ENCODE measurements around the gene ADAM22.

The ADAM22 gene

GRCh38 chr7:88042157-88042556 is 108.1 kb downstream of the ADAM22 start:
- no peak for DNase-seq (ENCODE audit: low spot score)

DNA sequence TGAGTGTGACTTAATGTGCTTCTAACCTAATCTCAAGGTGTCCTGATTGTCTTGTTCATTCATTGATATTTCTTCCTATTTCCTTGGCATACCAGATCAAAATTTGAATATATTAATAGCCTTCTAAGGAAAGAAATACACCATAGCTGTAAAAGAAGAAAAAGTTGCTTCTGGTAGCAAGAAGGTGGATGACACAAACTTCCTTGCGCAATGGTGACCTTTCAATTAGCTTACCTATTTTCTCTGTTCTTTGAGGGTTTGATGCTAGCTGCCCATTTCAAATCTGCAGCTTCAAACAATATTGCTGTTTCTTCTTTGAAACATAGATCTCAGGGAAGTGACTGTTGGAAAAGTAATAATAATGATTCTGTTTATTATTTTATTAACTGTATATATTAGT is 108.8 kb downstream of the ADAM22 start:
- no peak for DNase-seq (ENCODE audit: low spot score)

GRCh38 chr7:88044069-88044468 is 110.0 kb downstream of the ADAM22 start:
- DNase-seq (ENCODE audit: low spot score) = no peak

DNA sequence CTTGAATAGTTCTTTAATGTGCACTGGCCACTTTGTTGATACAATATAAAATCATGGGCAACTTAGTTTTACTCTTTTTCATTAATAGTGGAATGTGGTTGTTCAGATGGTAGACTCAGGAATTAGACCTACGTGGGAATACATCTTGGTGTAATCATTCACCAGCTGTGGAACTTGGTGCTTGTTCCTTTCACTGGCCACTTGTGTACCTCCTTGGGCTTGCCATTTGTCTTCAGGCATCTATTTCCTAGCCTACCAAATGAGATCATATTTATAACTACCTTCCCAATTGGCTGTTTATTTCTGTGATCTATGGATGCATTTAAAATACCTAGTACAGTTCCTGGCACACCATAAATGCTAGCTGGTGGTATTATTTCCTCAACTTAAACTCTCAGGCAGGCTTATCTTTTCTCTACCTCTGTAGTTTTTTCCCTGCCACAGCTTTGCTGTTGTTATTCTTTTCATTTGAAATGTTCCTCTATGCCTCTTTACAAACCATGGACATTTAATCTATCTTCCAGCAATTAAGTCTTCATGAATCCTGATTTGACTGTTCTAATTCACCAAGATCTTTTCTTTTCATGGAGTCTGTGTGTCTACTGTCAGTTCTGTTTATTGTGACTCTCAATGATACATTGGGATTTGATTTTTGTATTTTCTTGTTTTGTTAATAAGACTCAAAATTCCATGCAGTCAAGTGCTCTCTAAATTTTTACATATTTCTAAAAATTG is 113.0 kb downstream of the ADAM22 start:
- DNase-seq (ENCODE audit: low spot score) = no peak

DNA sequence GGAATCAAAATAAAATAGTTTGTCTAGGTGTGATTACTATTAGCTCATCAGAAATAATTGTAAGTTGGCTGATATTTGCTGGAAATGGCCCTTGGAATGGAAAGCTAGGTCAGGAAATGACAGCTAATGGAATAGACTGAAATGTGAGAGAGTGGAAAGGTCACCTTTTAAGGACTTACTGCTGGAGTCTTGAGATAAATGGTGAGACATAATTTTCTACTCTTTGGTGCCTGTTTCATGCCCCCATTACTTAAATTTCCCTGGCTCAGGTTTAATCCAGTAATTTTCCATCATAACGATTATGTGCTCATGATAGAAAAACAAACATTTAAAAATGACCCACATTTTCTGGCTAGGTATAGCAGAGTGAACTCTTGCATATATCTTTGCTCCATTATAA is 123.6 kb downstream of the ADAM22 start:
- DNase-seq (ENCODE audit: low spot score) = no peak

DNA sequence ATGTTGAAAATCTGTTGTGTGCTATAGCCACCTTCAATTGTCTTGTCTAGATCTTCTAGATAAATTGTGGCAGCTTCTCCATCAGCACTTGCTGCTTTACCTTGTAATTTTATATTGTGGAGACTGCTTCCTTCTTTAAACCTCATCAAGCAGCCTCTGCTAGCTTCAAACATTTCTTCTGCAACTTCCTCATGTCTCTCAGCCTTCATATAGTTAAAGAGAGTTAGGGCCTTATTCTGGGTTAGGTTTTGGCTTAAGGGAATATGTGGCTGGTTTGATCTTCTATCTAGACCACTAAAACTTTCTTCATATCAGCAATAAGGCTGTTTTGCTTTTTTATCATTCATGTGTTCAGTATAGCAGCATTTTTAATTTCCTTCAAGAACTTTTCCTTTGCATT is 128.2 kb downstream of the ADAM22 start:
- DNase-seq (ENCODE audit: low spot score) = no peak

DNA sequence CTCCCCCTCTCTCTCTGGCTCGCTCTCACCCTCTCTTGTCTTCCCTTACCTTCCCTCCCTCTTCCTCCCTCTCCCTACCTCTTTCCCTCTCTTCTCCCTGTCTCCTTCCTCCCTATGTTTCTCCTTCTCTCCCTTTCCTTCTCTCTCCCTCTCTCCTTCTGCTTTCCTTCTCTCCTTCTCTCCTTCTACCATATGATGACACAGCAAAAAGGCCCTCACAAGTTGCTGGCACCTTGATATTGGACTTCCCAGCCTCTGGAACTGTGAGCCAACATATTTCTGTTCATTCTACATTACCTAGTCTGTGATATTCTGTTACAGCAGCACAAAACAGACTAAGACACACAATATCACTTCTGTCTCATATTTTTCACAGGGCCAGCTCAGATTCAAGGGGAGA is 135.0 kb downstream of the ADAM22 start:
- DNase-seq (ENCODE audit: low spot score) = no peak

GRCh38 chr7:88071994-88072714 is 138.1 kb downstream of the ADAM22 start:
- DNase-seq (ENCODE audit: low spot score) = no peak

- no peak for DNase-seq (ENCODE audit: low spot score)
Measured at GRCh38 chr7:88072715-88073055, 138.6 kb downstream of the ADAM22 start.

DNA sequence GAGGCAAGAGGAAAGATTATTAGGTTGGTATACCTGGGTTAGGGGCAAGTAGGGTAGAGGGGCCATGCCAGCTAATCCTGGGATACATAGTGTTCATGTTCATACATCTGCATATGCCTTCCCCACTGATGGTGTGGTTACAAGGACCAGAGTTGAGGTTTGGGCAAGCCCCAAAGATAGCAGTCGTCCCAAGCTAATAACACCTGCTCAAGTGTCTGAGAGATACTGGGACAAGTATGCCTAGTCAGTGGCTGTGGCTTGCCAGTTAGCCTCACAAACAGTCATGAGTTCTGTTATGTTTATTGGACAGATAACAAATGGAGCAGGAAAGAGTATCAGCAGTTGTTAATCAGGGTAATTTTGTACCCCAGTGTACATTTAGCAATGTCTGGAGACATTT is 139.6 kb downstream of the ADAM22 start:
- no peak for DNase-seq (ENCODE audit: low spot score)

GRCh38 chr7:88075216-88075615 is 141.2 kb downstream of the ADAM22 start:
- no peak for DNase-seq (ENCODE audit: low spot score)

DNA sequence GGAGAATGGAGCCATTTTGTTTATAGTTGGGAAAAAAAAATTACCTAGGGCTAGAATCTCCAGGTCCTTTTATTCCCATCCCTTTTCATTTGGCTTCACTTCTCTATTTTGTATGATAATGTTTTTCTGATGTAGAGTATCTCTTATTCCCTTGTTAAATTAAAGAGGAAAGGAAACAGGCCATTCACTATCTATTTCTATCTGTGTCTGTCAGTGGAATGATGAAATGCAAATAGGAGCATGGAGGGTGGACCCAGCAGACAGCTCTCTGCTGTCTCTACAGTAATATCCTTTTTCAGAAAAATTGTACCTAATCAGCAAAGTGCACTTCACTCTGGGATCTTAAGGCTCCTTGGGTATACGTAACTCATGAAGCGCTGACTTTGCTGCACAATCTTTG is 149.8 kb downstream of the ADAM22 start:
- no peak for DNase-seq (ENCODE audit: low spot score)

DNA sequence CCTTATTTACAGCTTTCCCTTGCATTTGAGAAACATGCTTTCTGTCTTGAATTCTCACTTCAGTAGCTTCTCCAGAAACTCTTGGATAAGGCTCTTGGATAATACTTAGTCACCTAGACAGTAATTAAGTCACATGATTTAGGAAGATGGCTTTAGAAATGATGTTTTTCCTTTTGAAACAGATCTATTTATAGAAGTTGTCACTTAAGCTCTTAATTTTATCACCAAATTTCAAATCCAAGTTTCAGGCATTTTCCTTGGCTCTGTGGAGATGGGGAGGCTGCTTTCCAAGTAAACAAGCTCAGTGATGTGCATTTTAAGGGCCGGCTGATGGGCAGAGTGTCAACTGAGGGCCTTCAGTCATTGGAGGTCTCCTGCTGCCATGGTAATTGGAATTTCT is 155.5 kb downstream of the ADAM22 start:
- DNase-seq (ENCODE audit: low spot score) = no peak

GRCh38 chr7:88090240-88090639 is 156.2 kb downstream of the ADAM22 start:
- DNase-seq (ENCODE audit: low spot score) = no peak

DNA sequence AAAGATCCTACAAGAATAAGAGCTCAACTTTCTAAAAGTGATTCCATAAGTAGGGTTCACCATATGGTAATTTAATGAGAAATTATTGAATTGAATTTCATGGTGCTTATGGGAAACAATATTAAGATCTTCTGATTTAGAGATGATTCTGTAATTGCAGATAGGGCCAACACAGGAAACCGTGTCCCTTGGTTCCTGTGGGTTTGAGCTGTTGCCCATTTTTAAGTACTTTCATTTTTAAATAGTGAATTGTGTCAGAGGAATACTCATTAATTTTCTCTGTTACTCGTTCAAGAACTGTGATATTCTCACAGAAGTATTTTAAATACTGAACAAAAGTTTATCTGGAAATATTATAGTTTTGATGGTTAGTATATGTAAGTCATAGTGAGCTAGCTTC is 156.6 kb downstream of the ADAM22 start:
- DNase-seq (ENCODE audit: low spot score) = no peak

- no peak for DNase-seq (ENCODE audit: low spot score)
Measured at GRCh38 chr7:88091988-88092675, 158.1 kb downstream of the ADAM22 start.

- no peak for DNase-seq (ENCODE audit: low spot score)
Measured at GRCh38 chr7:88092676-88092999, 158.6 kb downstream of the ADAM22 start.

- no peak for DNase-seq (ENCODE audit: low spot score)
Measured at GRCh38 chr7:88101769-88102168, 167.7 kb downstream of the ADAM22 start.

DNA sequence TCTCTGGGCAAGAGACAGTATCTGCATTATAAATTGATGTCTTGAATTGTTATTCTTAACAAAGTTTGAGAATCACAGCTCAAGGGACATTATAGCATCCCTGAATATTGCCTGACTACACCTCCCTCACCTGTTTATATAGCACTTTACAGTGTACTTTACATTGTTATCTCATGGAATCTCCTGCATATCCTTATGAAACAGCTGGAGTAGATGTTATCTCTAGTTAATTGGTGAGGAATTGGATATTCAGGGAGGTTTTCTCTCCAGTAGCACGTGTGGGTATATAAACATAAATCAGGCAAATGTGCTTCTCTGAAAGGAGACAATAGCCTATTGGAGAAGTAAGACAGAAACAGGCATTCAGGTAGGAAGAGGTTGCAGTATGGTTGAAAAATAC is 168.6 kb downstream of the ADAM22 start:
- DNase-seq (ENCODE audit: low spot score) = no peak

DNA sequence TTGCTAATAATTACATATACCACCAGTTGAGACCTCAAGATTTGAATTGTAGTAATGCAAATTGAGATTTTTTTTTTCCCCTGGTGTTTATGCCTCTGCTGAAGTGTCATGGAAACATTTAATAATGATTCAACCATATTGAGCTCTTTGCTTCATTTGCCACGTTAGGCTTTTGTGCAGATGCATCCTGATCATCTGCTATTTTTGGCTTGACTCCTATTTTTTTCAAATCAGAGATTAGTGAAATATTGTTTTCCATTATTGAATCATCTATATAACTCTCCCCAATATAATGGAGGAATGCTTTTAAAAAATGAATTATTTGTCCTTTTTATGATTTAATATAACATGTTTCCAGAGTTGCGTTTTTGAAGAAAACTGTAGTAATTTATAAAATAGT is 170.7 kb downstream of the ADAM22 start:
- DNase-seq (ENCODE audit: low spot score) = no peak

DNA sequence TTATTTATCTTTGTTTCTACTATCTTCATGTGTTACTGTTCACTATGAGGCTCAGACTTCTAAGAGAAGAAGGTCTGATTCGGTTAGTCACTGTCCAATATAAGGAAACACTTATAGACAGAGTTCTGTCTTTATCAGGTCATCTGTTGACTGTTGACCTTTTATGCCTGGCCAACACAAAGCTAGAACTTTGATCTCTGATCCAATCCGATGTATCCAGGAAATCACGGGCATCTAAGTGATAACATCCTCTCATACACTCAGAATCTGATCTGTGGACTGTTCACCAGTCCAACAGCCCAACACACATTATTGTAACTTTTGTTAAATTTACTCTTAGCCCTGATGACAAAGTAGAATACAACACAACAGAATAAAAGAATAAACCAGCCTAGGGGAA is 171.2 kb downstream of the ADAM22 start:
- DNase-seq (ENCODE audit: low spot score) = no peak

DNA sequence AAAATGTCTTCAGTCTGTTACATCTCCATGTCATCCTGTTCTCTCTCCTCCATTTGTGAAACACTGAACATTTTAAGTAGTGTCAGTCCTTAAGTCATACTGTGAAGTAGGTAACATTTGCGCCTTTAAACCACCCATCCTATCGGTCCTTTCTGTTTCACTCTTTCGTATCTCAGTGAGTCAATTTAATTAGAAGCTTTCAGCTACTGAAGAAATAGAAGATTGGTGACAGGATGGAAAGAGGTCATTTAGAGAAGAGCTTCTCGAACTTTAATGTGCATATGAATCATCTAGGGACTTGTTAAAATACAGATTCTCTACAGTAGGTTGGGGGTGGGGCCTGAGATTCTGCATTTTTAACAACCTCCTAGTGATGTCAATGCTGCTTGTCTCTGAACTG is 172.4 kb downstream of the ADAM22 start:
- no peak for DNase-seq (ENCODE audit: low spot score)

GRCh38 chr7:88109612-88110011 is 175.6 kb downstream of the ADAM22 start:
- no peak for DNase-seq (ENCODE audit: low spot score)

Measured in NAMALWA (cell line).